Middle frontal gyrus (tissue), 1 donor: ENCODE results near the gene SCG5.

Experiments used
- DNase-seq: peaks from one replicate; pipeline ENCODE4 v3.0.0-alpha.2; 2015; ENCODE audit warnings: low spot score; ENCODE audit errors: extremely low spot score

SCG5 gene

DNA sequence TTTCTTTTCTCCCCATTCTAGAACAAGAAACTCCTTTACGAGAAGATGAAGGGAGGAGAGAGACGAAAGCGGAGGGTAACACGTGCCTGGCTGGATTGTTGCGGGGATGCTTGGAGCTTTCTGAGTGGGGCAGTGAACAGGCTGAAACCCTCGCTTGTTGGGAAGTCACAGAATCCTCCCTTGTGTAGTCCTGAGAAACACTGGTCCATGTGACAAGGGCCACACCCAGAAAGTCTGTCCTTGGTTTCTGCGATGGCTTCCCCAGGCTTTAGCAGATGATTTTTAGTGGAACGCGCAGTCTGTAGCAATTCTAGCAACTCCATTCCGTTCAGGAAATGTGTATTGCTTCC, 50.2 kb downstream of the SCG5 start:
- DNase-seq, result no peak

DNA sequence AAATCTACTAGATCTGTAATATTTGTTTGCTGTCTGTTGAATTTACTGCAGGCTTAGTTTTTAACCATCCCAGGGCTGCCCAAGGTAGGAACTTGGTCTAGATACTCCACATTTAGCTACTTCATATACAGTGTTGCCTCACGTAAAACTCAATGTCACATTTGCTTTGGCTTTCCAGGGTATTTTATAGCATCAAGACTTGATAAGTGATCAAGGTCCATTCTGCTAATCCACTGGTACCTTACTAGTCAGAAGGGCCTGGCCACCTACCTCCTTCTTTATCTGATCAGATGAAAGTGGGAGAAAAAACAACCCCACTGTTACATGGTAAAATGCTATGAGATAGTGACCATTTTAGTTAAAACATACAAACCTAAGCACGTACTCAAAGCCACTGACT, 50.8 kb downstream of the SCG5 start:
- DNase-seq, result no peak

- DNase-seq, result no peak
Observed at GRCh38 chr15:32694222-32694983, 52.9 kb downstream of the SCG5 start.

GRCh38 chr15:32698773-32699390, 57.4 kb downstream of the SCG5 start:
- DNase-seq, result no peak

GRCh38 chr15:32700501-32701150, 59.1 kb downstream of the SCG5 start:
- DNase-seq, result no peak

GRCh38 chr15:32701863-32702262, 60.4 kb downstream of the SCG5 start:
- DNase-seq, result no peak

DNA sequence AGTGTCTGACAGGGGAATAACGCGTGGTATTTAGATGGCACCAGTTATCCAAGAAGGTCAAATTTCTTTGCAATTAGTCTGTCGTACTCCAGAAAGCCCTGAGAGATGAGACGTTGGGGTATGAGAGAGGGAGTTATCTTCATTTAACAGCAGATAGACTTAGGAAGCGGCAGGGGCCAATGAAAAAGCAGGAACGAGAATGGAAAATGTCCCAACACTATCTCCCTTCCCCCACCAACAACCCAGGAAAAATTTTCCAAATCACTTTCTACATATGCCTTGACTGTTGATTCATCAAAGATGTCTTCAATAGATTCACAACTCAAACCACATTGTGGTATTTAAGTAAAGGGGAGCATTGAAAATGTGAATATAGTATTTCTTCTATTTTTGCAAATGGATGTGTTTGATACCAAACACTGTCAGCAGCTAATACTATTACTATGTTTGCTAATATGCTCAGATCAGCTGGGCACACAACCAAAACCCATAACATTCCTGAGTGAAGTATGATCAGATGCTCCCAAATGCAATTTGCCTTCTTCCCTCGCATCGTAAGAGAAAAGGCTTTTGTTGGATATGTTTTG, 63.0 kb downstream of the SCG5 start:
- DNase-seq, result no peak

DNA sequence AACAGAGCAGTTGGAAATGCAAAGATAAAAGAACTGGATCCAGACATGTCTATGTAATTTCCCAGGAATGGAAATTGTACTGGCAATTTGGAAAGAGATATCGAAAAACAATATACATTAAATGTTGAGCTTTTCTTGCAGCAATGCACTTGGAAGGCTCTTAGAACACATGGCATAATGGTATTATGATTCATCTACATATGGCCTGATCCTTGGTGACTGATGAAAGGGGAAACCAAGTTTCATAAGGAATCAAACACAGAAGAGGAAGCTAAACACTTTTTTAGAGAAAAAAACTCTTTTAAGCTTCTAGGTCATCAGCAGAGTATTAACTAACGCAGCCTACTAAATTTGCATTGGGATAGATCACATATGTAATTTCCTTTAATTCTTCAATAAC, 63.9 kb downstream of the SCG5 start:
- no peak for DNase-seq

GRCh38 chr15:32706704-32707103, 65.2 kb downstream of the SCG5 start:
- DNase-seq, result no peak

DNA sequence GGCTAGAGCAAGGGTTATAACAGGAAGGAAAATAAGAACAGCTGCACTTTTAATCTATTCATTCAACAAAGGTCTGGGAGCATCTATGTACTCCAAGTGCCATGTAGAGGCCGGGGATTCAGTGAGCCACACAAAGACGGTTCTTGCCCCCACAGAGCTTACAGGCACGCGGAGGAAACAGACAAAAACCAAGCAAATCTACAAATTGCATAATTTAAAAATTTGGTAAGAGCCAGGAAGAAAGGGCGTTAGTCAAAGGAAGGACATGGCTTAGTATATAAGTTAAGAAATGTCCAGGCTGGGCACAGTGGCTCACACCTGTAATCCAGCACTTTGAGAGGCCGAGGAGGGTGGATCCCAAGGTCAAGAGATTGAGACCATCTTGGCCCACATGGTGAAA, 65.9 kb downstream of the SCG5 start:
- DNase-seq, result no peak

DNA sequence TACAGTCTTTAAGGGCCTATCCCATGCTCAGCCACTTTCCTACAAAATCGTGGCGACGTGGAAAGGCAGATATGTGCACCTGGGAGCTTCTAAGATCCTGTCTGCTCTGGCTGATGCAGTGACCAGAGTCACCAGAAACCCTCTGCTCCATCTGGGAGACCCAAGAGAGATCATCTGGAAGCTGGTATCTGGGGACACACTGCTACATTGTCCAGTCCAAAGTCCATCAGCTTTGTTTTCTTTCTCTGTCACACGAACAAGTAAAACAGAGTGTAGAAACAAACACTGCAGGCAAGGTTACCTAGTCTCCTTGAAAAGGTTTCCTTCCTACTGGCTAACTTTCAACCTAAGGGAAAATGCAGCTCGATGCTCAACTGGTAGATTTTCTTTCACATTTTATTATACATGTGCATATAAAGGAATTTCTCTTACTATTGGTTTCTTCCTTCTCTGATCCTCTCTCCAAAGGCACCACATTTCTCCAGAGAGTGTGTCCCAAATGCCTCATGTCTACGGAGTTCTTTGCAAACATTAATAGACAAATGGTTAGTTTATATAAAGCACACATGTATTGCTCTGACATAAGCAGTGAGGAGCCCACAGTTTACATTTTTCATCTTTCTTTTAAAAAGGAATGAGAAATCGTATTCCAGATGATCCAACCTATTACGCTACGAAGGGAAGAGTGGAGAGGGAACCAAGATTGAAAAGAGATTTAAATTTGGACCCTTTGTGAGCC, 68.0 kb downstream of the SCG5 start:
- no peak for DNase-seq

DNA sequence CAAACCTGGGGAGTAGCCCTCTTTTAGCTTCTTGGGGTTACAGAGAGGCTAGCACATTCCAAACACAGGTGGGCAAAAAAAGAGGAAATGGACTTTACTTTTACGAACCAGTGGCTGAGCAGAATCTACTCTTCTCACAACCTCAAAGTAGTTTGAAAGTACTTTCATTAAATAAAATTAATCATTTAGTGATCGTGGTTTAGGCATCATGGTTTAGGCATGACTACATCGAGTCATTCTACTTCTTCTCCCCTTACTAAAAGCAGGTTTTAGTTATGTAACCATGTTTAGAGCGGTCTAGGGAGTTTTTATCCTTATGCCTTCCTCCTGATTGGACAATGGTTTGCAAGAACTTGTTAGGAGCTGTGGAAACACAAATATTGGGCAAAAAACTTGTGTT, 73.8 kb downstream of the SCG5 start:
- DNase-seq, result no peak

DNA sequence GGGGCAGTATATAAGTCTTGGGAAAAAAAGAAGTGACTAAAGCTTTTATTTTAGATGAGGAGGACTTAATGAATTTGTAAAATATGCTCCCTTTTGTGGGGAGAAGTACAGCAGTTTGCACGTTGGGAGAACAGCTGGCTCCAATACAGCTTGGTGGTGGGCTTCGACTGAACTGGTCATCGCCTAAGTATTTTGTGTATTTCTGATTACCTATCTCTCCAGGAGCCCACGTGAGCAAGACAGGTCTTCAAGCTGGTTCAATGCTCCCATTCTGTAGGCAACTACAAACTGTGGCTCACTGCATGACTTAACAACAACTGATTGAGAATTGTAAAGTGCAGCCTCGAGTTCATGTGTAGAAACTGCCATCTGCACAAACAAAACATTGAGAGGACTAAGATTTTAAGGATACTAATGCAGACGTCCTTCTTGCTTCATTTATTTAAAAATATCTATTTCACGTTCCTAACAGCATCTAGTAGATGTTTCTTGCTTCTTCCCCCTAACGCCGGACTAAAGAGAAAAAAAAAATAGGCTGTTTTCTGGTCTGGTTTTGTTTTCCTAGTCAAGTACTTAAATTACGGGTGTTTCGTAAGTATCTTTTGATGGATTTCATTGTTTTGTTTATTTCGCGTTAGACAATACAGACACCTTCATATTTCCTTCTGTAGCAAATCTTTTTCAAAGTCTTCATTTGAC, 74.9 kb downstream of the SCG5 start:
- DNase-seq, result no peak

DNA sequence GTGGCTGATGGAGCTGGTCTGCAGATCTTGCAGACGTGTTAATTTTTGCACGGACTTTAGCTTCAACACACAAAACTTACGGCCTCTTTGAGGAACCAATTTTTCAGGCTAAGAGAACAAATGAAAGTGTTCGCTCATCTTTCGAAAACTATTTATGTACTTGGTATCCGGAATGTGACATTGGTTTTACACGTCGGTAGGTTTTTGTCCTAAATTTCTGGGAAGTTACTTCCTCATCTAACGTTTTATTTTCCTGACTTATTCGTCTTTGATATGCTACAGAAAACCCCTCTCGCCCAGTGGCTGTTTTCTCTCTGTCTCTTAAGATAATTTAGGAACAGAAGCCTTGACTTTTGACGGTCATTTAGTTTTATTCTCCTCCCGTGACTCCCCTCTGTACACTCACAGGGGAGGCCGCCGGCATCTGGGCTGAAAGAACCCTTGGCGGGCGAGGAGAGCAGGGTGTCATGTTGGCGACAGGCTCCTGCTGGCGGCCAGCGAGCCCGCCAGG, 75.5 kb downstream of the SCG5 start:
- no peak for DNase-seq

DNA sequence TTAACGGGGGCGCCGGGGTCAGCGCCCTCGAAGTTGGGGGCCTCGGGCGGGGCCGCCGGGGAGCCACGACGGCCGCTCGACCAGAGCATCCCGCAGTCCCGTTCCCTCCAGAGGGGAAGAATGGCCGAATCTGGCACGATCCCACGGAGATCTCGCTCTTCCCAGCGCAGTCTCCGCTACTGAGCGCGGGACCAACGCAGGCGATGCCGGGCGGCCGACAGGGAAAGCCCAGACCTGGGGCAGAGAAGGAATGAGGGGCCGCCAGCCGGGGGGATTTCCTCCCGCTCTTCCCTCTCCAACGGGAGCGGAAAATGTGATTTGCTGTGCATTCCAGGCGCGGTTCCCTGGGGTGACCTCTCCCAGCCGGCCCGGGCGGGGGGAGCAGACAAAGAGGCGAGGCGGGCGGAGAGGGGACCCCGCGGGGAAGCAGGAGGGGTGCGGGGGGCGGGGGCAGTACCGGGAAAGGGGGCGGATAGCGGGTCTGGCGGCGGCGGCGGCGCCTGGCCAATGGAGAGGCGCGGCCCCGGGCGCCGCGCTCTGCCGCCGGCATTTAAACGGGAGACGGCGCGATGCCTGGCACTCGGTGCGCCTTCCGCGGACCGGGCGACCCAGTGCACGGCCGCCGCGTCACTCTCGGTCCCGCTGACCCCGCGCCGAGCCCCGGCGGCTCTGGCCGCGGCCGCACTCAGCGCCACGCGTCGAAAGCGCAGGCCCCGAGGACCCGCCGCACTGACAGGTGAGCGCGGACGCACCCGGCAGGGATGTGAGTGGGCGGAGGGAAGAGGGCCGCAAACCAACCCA, 76.1 kb downstream of the SCG5 start, which contains the start of gene GREM1:
GREM1 (plus strand) TSS at position 579 of the 801 bp plus-strand sequence. CDS start 12,687 bp downstream, outside the sequence.
- DNase-seq, result no peak

DNA sequence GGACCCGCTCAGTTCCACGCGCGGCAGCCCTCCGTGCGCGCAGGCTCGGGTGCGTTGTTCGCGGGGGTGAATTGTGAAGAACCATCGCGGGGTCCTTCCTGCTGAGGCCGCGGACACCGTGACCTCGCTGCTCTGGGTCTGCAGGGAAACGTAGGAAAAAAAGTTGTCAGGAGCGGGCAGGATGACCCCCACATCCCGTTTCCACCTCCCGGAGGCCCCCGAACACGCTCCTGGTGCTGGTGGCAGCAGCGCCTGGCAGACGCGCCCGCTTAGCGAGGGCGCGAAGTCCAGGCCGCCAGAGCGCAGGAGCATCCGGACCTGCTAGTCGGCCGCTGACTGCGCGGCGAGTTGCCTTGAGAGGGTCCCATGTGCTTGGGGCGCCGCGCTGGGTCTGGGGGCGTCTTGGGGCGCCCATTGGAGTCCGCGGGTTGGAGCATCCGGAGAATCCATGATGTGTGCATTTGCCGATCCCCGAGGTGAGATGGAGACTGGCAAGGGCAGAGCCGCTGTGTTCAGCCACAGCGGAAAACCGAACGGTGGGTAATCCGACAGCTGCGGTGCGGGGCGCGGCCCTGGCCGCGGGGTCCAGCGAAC, 76.8 kb downstream of the SCG5 start:
- DNase-seq, result no peak

DNA sequence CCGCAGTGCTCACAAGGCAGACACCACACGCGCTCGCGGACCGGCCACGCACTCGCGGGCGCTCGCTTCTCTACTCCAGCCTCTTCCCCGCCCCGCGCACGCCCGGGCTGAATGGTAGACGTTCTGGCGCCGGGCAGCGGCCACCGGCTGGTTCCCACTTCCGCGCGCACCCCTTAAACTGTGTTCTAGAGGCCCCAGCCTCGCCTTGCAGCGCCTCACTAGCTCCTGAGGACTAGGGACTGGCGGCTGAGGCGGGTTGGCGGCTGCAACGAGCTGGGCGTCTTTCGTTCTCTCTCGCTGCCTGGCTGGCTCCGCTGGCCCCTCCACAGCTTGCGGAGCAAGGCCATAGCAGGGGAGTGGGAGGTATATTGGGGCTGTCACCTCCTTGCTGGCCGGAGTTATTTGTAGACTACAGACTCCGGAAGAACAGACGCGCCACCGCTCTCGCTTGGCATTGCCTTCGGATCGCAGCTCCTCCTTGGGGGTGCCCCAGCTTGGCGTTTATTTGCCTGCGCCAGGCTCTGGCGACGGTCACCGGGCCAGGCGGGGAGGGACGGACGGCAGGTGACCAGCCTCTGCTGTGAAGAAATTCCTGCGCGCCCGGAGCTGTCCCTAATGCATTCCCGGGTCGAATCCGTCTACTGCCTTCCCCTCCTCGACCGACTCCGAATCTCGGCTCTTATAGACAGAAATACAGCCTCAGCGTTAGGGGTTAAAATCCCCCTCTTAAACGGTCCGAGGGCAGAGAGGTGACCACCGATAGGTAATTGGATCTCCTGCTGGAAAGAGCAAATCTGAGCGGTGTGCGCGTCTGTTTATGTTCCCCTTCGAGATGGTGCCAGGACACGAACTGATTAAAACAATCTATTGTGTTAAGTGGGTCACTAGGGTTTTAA, 77.6 kb downstream of the SCG5 start:
- no peak for DNase-seq

DNA sequence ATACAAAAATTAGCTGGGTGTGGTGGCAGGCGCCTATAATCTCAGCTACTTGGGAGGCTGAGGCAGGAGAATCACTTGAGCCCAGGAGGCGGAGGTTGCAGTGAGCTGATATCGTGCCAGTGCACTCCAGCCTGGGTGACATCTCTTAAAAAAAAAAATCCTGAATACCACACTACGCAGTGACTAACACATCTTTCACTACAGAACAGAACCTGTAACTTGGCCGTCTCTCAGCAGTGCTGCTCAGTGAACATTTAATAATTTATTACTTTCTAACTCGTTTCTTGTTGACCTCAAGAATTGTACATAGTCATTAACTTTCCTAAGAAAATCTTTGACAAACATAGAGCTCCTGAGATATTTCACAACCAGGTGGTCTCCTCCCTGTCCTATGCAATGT, 80.1 kb downstream of the SCG5 start:
- no peak for DNase-seq

- DNase-seq, result no peak
Observed at GRCh38 chr15:32722136-32722535, 80.6 kb downstream of the SCG5 start.
